ENCODE data around the gene DHX16. TPM values are rescaled to one million over a fixed set of nuclear protein-coding genes. Genes with fewer than 3 reads are reported as not detected.

The DHX16 gene
- total RNA-seq, 1 experiment from 2014 or later: 46.4 TPM

- CTCF ChIA-PET: no interaction called here
- no peak for TF ChIP-seq CTCF (conservative IDR thresholded peaks at IDR 0.05; ENCODE audit: low read depth, low read length)
- TF ChIP-seq EZH2 (IDR thresholded peaks at IDR 0.05; ENCODE audit: borderline replicate concordance, low read depth, low read length, poor library complexity, severe bottlenecking): no peak
- H3K4me3 ChIP-seq (ENCODE audit: low read depth, low read length, poor library complexity, severe bottlenecking): no peak overlapping the region
- H3K9me3 ChIP-seq (ENCODE audit: low read depth, low read length, poor library complexity, severe bottlenecking): no peaks in the 10 kb centered on the region
- H3K27ac ChIP-seq (ENCODE audit: low read depth, low read length, poor library complexity, severe bottlenecking): no peak overlapping the region
- BruUV-seq (replicated peaks): no TSS peak
- H3K36me3 ChIP-seq (ENCODE audit: insufficient read depth, low read length, poor library complexity, severe bottlenecking): peaks cover 46% of the 10 kb centered on the region
- intact Hi-C loops (cut with micrococcal nuclease; ENCODE audit: unreplicated experiment): no loop called here
- no peak for DNase-seq (ENCODE audit: low spot score)
- no peaks in the 10 kb centered on the region for H3K27me3 ChIP-seq (replicated peaks; ENCODE audit: insufficient read depth, low read depth, low read length, poor library complexity)
- POLR2A ChIA-PET (ENCODE audit: low non-redundant PET): interaction anchor here (0.6 kb wide), 1 partner anchor 106 kb away, joined by 28 read pairs; no protein-coding TSS in a partner anchor
- peaks cover 5% of the 10 kb centered on the region for H3K4me1 ChIP-seq (ENCODE audit: insufficient read depth, low read length, poor library complexity, severe bottlenecking)
These were observed 31.0 kb upstream of the DHX16 start for GRCh38 chr6:30703821-30704220.

GRCh38 chr6:30703011-30703410 lies 30.2 kb upstream of the DHX16 start:
- Histone ChIP-seq H3K27ac (ENCODE audit: low read depth, low read length, poor library complexity, severe bottlenecking) (no peak overlapping the region), H3K9me3 (ENCODE audit: low read depth, low read length, poor library complexity, severe bottlenecking) (no peaks in the 10 kb centered on the region), H3K4me1 (ENCODE audit: insufficient read depth, low read length, poor library complexity, severe bottlenecking) (peaks cover 5% of the 10 kb centered on the region), H3K36me3 (ENCODE audit: insufficient read depth, low read length, poor library complexity, severe bottlenecking) (peaks cover 45% of the 10 kb centered on the region), H3K27me3 (replicated peaks; ENCODE audit: insufficient read depth, low read depth, low read length, poor library complexity) (no peaks in the 10 kb centered on the region), H3K4me3 (ENCODE audit: low read depth, low read length, poor library complexity, severe bottlenecking) (no peak overlapping the region)
- DNase-seq (ENCODE audit: low spot score): no peak
- BruUV-seq (replicated peaks): no TSS peak
- intact Hi-C loops (cut with micrococcal nuclease; ENCODE audit: unreplicated experiment): no loop called here
- TF ChIP-seq CTCF (conservative IDR thresholded peaks at IDR 0.05; ENCODE audit: low read depth, low read length): no peak
- TF ChIP-seq EZH2 (IDR thresholded peaks at IDR 0.05; ENCODE audit: borderline replicate concordance, low read depth, low read length, poor library complexity, severe bottlenecking): no peak
- CTCF ChIA-PET: no interaction called here
- POLR2A ChIA-PET (ENCODE audit: low non-redundant PET): no interaction called here

- no peak for DNase-seq (ENCODE audit: low spot score)
- CTCF ChIA-PET: no interaction called here
These were observed 27.5 kb upstream of the DHX16 start for GRCh38 chr6:30700340-30700739.

More at GRCh38 chr6:30700340-30700739, 27.5 kb upstream of the DHX16 start:
- no TSS peak for BruUV-seq (replicated peaks)
- H3K4me3 ChIP-seq (ENCODE audit: low read depth, low read length, poor library complexity, severe bottlenecking): no peak overlapping the region
- no peaks in the 10 kb centered on the region for H3K4me1 ChIP-seq (ENCODE audit: insufficient read depth, low read length, poor library complexity, severe bottlenecking)
- H3K36me3 ChIP-seq (ENCODE audit: insufficient read depth, low read length, poor library complexity, severe bottlenecking): peaks cover 24% of the 10 kb centered on the region
- TF ChIP-seq CTCF (conservative IDR thresholded peaks at IDR 0.05; ENCODE audit: low read depth, low read length): no peak
- no peak for TF ChIP-seq EZH2 (IDR thresholded peaks at IDR 0.05; ENCODE audit: borderline replicate concordance, low read depth, low read length, poor library complexity, severe bottlenecking)
- no peaks in the 10 kb centered on the region for H3K27me3 ChIP-seq (replicated peaks; ENCODE audit: insufficient read depth, low read depth, low read length, poor library complexity)
- H3K27ac ChIP-seq (ENCODE audit: low read depth, low read length, poor library complexity, severe bottlenecking): no peak overlapping the region
- H3K9me3 ChIP-seq (ENCODE audit: low read depth, low read length, poor library complexity, severe bottlenecking): no peaks in the 10 kb centered on the region
- POLR2A ChIA-PET (ENCODE audit: low non-redundant PET): interaction anchor here (0.6 kb wide), 1 partner anchor 36 kb away, joined by 5 read pairs; no protein-coding TSS in a partner anchor
- intact Hi-C loops (cut with micrococcal nuclease; ENCODE audit: unreplicated experiment): no loop called here

Measured in A673 (cell line).